Measurements from ENCODE around the gene MZT2B.
"Not testable (repeated sequence)": the region's sequence is repeated elsewhere in the genome, so short reads cannot be mapped to it uniquely, and the experiment has no call there.

The MZT2B gene

GRCh38 chr2:130220505-130220904 lies 38.4 kb downstream of the MZT2B start:
- not testable (repeated sequence) for DNase-seq

GRCh38 chr2:130222523-130222922 lies 40.5 kb downstream of the MZT2B start:
- not testable (repeated sequence) for DNase-seq

- not testable (repeated sequence) for DNase-seq
Observed at GRCh38 chr2:130228005-130228404, 45.9 kb downstream of the MZT2B start.

GRCh38 chr2:130228467-130229160 lies 46.6 kb downstream of the MZT2B start:
- not testable (repeated sequence) for DNase-seq

- not testable (repeated sequence) for DNase-seq
Observed at GRCh38 chr2:130229161-130229510, 47.1 kb downstream of the MZT2B start.

GRCh38 chr2:130230376-130230775 lies 48.3 kb downstream of the MZT2B start:
- DNase-seq: not testable (repeated sequence)

- not testable (repeated sequence) for DNase-seq
Observed at GRCh38 chr2:130230907-130231306, 48.8 kb downstream of the MZT2B start.

GRCh38 chr2:130231656-130232055 lies 49.6 kb downstream of the MZT2B start:
- DNase-seq: no peak

GRCh38 chr2:130233066-130233465 lies 51.0 kb downstream of the MZT2B start:
- DNase-seq: not testable (repeated sequence)

- DNase-seq: not testable (repeated sequence)
Observed at GRCh38 chr2:130239581-130239980, 57.5 kb downstream of the MZT2B start.

Data from effector CD8-positive, alpha-beta T cell (primary cell).